Mucosa of rectum (tissue), 2 donors: Measurements from ENCODE around the gene CFAP107.

Experiments
- H3K27ac ChIP-seq, 2 donors: one replicate each; pipeline ENCODE4 v1.7.0; 2013; ENCODE audit warnings: inconsistent platforms in 2 of 2, low read depth in 2 of 2, low read length in 2 of 2
- H3K27me3 ChIP-seq, 2 donors: one replicate each; pipeline ENCODE4 v1.7.0; 2013; ENCODE audit warnings: low read length in 2 of 2; ENCODE audit not compliant: control insufficient read depth in 2 of 2, insufficient read depth in 2 of 2
- H3K36me3 ChIP-seq, 2 donors: one replicate each; pipeline ENCODE4 v1.7.0; 2013; ENCODE audit warnings: low read length in 2 of 2; ENCODE audit not compliant: control insufficient read depth in 2 of 2, insufficient read depth in 2 of 2
- H3K4me1 ChIP-seq, 2 donors: one replicate each; pipeline ENCODE4 v1.7.0; 2013; ENCODE audit warnings: low read length in 2 of 2, mild to moderate bottlenecking in 1 of 2; ENCODE audit not compliant: control insufficient read depth in 2 of 2, insufficient read depth in 2 of 2
- H3K4me3 ChIP-seq, 2 donors: one replicate each; pipeline ENCODE4 v1.7.0; 2013; ENCODE audit warnings: low read length in 2 of 2
- H3K9ac ChIP-seq, 2 donors: one replicate each; pipeline ENCODE4 v1.7.0; 2013; ENCODE audit warnings: low read length in 2 of 2, low read depth in 1 of 2, mild to moderate bottlenecking in 1 of 2
- H3K9me3 ChIP-seq, 2 donors: one replicate each; pipeline ENCODE4 v1.7.0; 2013; ENCODE audit warnings: low read length in 2 of 2; ENCODE audit not compliant: control insufficient read depth in 2 of 2
- donor health status: healthy.
- donor health status: Normal muscosa, but diverticular disease.

CFAP107 gene, protein sequence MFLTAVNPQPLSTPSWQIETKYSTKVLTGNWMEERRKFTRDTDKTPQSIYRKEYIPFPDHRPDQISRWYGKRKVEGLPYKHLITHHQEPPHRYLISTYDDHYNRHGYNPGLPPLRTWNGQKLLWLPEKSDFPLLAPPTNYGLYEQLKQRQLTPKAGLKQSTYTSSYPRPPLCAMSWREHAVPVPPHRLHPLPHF

DNA sequence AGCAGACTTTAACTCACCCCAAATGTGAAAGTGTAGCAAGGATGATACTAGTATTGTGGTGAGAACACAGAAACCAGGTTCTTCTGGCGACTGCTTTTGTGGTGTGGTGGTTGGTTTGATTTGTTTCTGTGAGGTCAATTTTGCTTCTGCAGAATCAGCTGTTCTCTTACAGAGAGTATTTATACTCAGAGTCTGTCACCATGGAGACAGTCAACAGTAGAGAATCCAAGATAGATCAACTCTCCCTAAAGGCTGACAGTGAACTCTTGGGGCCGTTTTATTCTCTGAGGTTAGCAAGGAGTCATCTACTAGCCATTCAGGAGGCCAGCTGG, at the start of gene CFAP107:
Gene CFAP107 (plus strand): TSS at position 209 of the 332 bp plus-strand sequence. CDS start 231 bp downstream, outside the sequence.
- H3K27me3 ChIP-seq: no peaks in the 10 kb centered on the region
- H3K27ac ChIP-seq: no peak within 1 kb of the TSS
- no peaks in the 10 kb centered on the region for H3K4me1 ChIP-seq
- no peak within 1 kb of the TSS for H3K4me3 ChIP-seq
- H3K9me3 ChIP-seq: peaks cover 0 to 4% of the 10 kb centered on the region in 2 donors
- H3K36me3 ChIP-seq: no peaks in the 10 kb centered on the region
- no peak within 1 kb of the TSS for H3K9ac ChIP-seq

GRCh38 chr1:12696658-12697057, 49.3 kb upstream of the CFAP107 start:
- Histone ChIP-seq H3K9ac (no peak overlapping the region), H3K4me3 (no peak overlapping the region), H3K4me1 (no peaks in the 10 kb centered on the region), H3K36me3 (no peaks in the 10 kb centered on the region), H3K9me3 (no peaks in the 10 kb centered on the region), H3K27ac (no peak overlapping the region), H3K27me3 (peaks cover 0 to 3% of the 10 kb centered on the region in 2 donors)

- Histone ChIP-seq H3K27me3 (peaks cover 0 to 3% of the 10 kb centered on the region in 2 donors), H3K27ac (no peak overlapping the region), H3K36me3 (no peaks in the 10 kb centered on the region), H3K4me3 (no peak overlapping the region), H3K9ac (no peak overlapping the region), H3K4me1 (no peaks in the 10 kb centered on the region), H3K9me3 (no peaks in the 10 kb centered on the region)
Observed at GRCh38 chr1:12697397-12697796, 48.6 kb upstream of the CFAP107 start.

DNA sequence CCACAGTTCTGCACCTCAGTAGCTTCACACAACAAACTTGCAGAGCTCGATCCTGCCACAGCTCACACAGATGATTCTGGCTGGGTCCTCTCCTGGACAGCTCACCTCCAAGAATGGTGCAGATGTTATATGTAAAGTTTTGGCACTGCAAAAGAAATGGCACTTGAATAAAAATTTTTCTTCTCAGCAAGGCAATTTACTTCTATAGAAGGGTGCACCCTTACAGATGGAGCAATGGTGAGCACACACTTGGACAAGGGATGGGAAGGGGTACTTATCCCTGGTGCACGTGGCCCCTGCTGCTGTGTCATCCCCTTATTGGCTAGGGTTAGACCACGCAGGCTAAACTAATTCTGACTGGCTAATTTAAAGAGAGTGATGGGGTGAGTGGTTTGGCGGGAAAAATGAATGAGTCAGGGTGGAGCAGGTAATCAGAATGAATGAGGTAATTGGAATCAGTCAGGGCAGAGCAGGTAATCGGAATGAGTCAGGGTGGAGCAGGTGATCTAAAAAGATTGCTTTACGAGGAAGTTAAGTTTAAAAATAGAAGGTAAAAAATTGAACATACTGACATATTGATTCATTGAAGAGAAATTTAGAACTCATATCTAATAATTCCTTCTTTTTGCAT, 42.1 kb upstream of the CFAP107 start:
- H3K9ac ChIP-seq: no peak overlapping the region
- no peaks in the 10 kb centered on the region for H3K4me1 ChIP-seq
- no peaks in the 10 kb centered on the region for H3K36me3 ChIP-seq
- no peak overlapping the region for H3K4me3 ChIP-seq
- peaks cover 0 to 9% of the 10 kb centered on the region in 2 donors for H3K9me3 ChIP-seq
- H3K27ac ChIP-seq: no peak overlapping the region
- H3K27me3 ChIP-seq: peaks cover 0 to 3% of the 10 kb centered on the region in 2 donors

- Histone ChIP-seq H3K9ac (no peak overlapping the region), H3K4me1 (no peaks in the 10 kb centered on the region), H3K4me3 (no peak overlapping the region), H3K9me3 (peaks cover 0 to 9% of the 10 kb centered on the region in 2 donors), H3K36me3 (no peaks in the 10 kb centered on the region), H3K27ac (no peak overlapping the region), H3K27me3 (no peaks in the 10 kb centered on the region)
Observed at GRCh38 chr1:12706061-12706460, 39.9 kb upstream of the CFAP107 start.

DNA sequence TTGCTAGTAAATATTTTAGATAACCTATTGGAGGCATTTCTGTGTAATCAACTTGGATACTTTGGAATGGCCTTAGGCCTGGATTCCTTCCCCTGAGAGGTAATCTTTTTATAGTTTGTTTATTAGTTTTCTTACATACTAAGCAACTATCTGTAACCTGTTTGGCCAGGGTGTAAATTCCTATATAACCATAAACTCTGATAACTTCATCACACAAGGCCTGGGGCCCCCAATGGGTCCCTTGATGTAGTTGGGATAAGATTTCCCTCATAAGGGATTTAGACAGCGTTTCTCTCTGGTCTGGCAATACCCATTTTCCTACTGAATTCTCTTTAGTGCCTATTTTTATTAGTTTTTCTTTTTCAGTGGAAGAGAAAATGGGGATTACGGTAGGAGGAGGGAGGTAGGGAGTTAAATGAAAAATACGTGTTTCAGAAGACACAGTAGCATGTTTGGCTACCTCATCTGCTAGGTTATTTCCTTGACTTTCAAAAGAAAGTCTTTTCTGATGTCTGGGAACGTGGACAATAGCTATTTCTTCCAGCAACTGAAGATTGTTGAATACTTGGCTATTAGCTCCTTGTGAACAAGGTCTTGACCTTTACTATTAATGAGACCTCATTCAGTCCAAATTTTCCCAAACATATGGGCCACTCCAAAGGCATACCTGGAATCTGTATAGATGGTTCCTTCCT, 37.5 kb upstream of the CFAP107 start:
- Histone ChIP-seq H3K9me3 (peaks cover 0 to 3% of the 10 kb centered on the region in 2 donors), H3K4me3 (no peak overlapping the region), H3K27me3 (no peaks in the 10 kb centered on the region), H3K36me3 (no peaks in the 10 kb centered on the region), H3K4me1 (no peaks in the 10 kb centered on the region), H3K27ac (no peak overlapping the region), H3K9ac (no peak overlapping the region)

GRCh38 chr1:12709091-12709491, 36.9 kb upstream of the CFAP107 start:
- H3K27ac ChIP-seq: no peak overlapping the region
- H3K36me3 ChIP-seq: no peaks in the 10 kb centered on the region
- H3K27me3 ChIP-seq: no peaks in the 10 kb centered on the region
- H3K9ac ChIP-seq: no peak overlapping the region
- no peaks in the 10 kb centered on the region for H3K9me3 ChIP-seq
- H3K4me3 ChIP-seq: no peak overlapping the region
- H3K4me1 ChIP-seq: no peaks in the 10 kb centered on the region

DNA sequence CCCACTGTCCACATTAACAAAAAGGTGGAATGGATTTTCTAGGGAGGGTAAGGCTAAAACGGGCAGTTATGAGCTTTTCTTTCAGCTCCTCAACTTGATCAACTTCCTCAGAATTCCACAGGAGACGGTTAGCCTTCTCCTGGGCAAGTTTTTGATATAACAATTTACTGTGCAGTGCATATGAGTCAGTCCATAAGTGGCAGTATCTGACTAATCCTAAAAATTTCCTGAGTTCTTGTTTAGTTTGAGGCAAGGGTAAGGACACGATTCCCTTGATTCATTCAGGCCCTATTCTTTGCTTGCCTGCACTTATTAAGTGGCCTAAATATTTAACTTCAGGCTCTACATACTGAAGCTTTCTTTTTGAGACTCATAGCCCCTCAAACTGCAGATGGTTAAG, 36.3 kb upstream of the CFAP107 start:
- no peaks in the 10 kb centered on the region for H3K27me3 ChIP-seq

GRCh38 chr1:12711536-12711935, 34.5 kb upstream of the CFAP107 start:
- Histone ChIP-seq H3K9me3 (no peaks in the 10 kb centered on the region), H3K4me1 (no peaks in the 10 kb centered on the region), H3K4me3 (no peak overlapping the region), H3K9ac (no peak overlapping the region), H3K36me3 (no peaks in the 10 kb centered on the region), H3K27ac (no peak overlapping the region), H3K27me3 (no peaks in the 10 kb centered on the region)

More for the DNA sequence above, 36.3 kb upstream of the CFAP107 start:
- Histone ChIP-seq H3K9me3 (no peaks in the 10 kb centered on the region), H3K4me1 (no peaks in the 10 kb centered on the region), H3K9ac (no peak overlapping the region), H3K36me3 (no peaks in the 10 kb centered on the region), H3K27ac (no peak overlapping the region), H3K4me3 (no peak overlapping the region)

GRCh38 chr1:12712076-12712475, 33.9 kb upstream of the CFAP107 start:
- H3K27ac ChIP-seq: no peak overlapping the region
- H3K36me3 ChIP-seq: no peaks in the 10 kb centered on the region

More at GRCh38 chr1:12712076-12712475, 33.9 kb upstream of the CFAP107 start:
- H3K4me3 ChIP-seq: no peak overlapping the region
- H3K4me1 ChIP-seq: no peaks in the 10 kb centered on the region
- H3K9ac ChIP-seq: no peak overlapping the region
- H3K27me3 ChIP-seq: no peaks in the 10 kb centered on the region
- no peaks in the 10 kb centered on the region for H3K9me3 ChIP-seq
